HG02840 (cell line): Measurements from ENCODE around the gene MTG1.
"Not testable (repeated sequence)": the region's sequence is repeated elsewhere in the genome, so short reads cannot be mapped to it uniquely, and the experiment has no call there.

Experiments
- ATAC-seq: cut with Tn5 transposase; IDR thresholded peaks from one replicate; pipeline ENCODE4 v1.9.1; 2021; ENCODE audit warnings: mild to moderate bottlenecking, moderate library complexity, moderate number of reproducible peaks; ENCODE audit not compliant: unreplicated experiment, low FRiP score

MTG1 gene

GRCh38 chr10:133460208-133460769, 66.3 kb downstream of the MTG1 start:
- no peak for ATAC-seq

- ATAC-seq: no peak
Measured at GRCh38 chr10:133461027-133461426, 67.1 kb downstream of the MTG1 start.

- no peak for ATAC-seq
Measured at GRCh38 chr10:133461841-133462240, 67.9 kb downstream of the MTG1 start.

GRCh38 chr10:133462512-133463305, 68.8 kb downstream of the MTG1 start:
- ATAC-seq: no peak

GRCh38 chr10:133464582-133465031, 70.7 kb downstream of the MTG1 start:
- ATAC-seq: no peak

GRCh38 chr10:133465191-133465949, 71.4 kb downstream of the MTG1 start:
- ATAC-seq: no peak

- no peak for ATAC-seq
Measured at GRCh38 chr10:133465950-133466474, 72.1 kb downstream of the MTG1 start.

- no peak for ATAC-seq
Measured at GRCh38 chr10:133466683-133467275, 72.8 kb downstream of the MTG1 start.

GRCh38 chr10:133467286-133467911, 73.4 kb downstream of the MTG1 start:
- ATAC-seq: no peak

GRCh38 chr10:133469205-133469604, 75.2 kb downstream of the MTG1 start:
- ATAC-seq: not testable (repeated sequence)

- ATAC-seq: no peak
Measured at GRCh38 chr10:133471300-133472109, 77.5 kb downstream of the MTG1 start.
